CD1c-positive myeloid dendritic cell (primary cell): ENCODE data around the gene LGR6.
A peak's percentile ranks its signal among the peaks of the same experiment; 100 is the strongest.
"Not testable (repeated sequence)": the region's sequence is repeated elsewhere in the genome, so short reads cannot be mapped to it uniquely, and the experiment has no call there.

Source experiments
- DNase-seq: peaks from one replicate; pipeline ENCODE4 v3.0.0-alpha.2; 2016; ENCODE audit errors: extremely low spot score

Gene LGR6

GRCh38 chr1:202160377-202160940 lies 33.1 kb upstream of the LGR6 start, which contains the start of gene PTPN7:
PTPN7 (minus strand) TSS chr1:202160602; CDS start chr1:202159402, 1,200 bp downstream.
- peak; percentile 89 for DNase-seq

- peak; percentile 64 for DNase-seq
Observed at GRCh38 chr1:202161151-202162046, 32.2 kb upstream of the LGR6 start.

- DNase-seq: peak; percentile 51
Observed at GRCh38 chr1:202162047-202162417, 31.6 kb upstream of the LGR6 start.

GRCh38 chr1:202162418-202163280 lies 30.9 kb upstream of the LGR6 start:
- DNase-seq: peak; percentile 72

DNA sequence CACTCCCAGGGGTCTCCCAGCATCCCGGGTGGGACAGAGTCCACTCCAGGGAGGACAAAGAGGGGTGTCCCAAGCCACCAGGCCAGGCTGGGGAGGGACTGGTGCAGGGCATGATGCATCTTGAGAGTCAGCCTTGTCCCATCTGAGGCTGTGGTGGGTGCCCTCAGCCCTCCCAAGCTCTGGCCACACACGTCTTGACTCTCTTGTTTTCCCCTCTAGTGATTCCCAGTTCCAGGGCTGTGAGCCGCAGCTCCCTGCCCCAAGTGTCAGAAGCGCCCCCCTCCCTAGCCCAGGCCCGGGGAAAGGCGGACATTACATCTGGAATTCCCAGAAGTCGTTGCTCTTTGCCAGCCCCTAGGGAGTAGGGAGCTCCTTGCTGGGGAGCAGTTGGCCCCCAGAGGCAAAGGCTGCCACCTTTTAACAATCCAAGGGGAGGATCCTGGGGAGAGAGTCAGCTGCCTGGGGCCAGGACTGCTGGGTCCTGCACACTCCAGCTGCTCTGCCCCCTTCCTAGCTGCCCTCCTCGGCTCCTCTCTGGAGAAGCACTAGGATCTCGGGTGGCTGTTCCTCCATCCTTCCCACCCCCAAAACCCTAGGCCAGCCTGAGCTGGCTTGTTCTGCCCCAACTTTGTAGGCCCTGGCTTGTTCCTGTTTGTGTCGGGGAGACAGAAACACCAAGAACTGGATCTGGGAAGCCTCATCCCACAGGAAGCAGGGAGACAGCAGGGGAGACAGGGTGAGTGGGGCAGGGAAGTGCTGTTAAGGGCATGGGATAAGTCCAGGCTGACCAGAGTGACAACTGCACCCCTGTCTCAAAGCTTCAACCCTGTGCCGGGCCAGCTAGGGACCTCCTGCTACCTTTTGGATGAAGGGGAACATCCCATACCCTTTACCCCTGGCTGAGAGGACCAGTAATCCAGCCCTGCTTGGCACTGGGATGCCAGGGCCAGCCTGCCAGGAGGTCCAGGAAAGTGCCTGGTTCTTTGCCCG lies 30.0 kb upstream of the LGR6 start:
- DNase-seq: no peak

GRCh38 chr1:202164271-202165037 lies 29.1 kb upstream of the LGR6 start:
- peak; percentile 43 for DNase-seq

DNA sequence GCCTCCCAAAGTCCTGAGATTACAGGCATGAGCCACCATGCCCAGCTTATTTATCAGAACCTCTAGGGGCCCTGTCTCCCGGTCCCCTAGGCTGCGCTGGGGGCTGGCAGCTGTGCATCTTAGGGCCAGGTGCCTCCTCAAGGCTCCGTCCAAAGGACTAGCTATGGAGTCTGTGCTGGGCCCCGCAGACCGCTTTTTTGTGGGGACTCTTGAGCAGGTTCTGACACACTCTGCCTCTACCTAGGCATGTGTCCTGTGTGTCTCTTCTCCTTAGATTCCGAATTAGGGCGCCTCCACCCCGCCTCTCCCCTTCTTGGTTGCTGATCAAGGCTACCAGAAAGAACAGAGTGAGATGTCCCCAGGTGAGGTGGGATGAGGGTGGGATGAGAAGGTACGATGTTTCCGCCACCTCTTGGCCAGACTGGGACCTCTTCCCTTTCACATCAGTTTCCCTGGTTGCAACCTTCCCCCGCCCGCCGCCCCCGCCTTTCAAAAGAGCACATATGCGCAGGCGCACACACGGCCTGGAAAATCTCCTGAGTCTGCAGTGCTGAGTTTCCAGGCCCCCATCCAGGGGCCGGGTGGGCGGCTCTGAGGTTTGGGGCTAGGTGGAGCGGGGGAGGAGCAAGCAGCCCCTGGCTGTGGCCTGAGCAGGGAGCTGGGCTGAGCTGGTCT lies 28.2 kb upstream of the LGR6 start:
- DNase-seq: no peak

GRCh38 chr1:202165942-202166843 lies 27.4 kb upstream of the LGR6 start:
- no peak for DNase-seq

- not testable (repeated sequence) for DNase-seq
Observed at GRCh38 chr1:202167054-202167453, 26.5 kb upstream of the LGR6 start.

GRCh38 chr1:202167708-202168415 lies 25.7 kb upstream of the LGR6 start:
- DNase-seq: no peak

- no peak for DNase-seq
Observed at GRCh38 chr1:202168861-202169260, 24.7 kb upstream of the LGR6 start.

- DNase-seq: no peak
Observed at GRCh38 chr1:202170726-202171125, 22.9 kb upstream of the LGR6 start.

- no peak for DNase-seq
Observed at GRCh38 chr1:202171292-202172014, 22.1 kb upstream of the LGR6 start.

DNA sequence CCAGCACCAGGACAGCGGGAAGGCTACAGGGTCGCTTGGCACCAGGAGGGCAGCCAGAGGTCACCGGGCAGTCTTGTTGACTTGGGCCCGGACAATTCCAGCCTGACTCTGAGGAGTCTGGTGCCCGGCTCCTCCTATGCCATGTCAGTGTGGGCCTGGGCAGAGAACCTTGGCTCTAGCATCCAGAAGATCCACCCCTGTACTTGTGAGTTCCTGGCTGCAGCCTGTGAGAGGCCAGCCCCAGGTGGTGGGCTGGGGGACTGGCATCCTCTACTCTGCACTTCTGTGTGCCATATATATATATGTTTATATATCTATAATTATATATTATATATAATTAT lies 21.6 kb upstream of the LGR6 start:
- no peak for DNase-seq

GRCh38 chr1:202173993-202174392 lies 19.6 kb upstream of the LGR6 start:
- no peak for DNase-seq

- DNase-seq: no peak
Observed at GRCh38 chr1:202176949-202177927, 16.4 kb upstream of the LGR6 start.
